Middle frontal gyrus (tissue), 1 donor: Measurements from ENCODE around the gene TMBIM1.
A peak's percentile ranks its signal among the peaks of the same experiment; 100 is the strongest.

Source experiments
- DNase-seq: peaks from one replicate; pipeline ENCODE4 v3.0.0-alpha.2; 2015; ENCODE audit warnings: low spot score; ENCODE audit errors: extremely low spot score

The TMBIM1 gene

GRCh38 chr2:218293715-218294429 is 1.6 kb upstream of the TMBIM1 start:
- DNase-seq = no peak

GRCh38 chr2:218291318-218292047 is 820 bp downstream of the TMBIM1 start:
- no peak for DNase-seq

- no peak for DNase-seq
These were observed 1.7 kb downstream of the TMBIM1 start for GRCh38 chr2:218290316-218291261.

GRCh38 chr2:218289639-218290315 is 2.5 kb downstream of the TMBIM1 start:
- DNase-seq = no peak

GRCh38 chr2:218286570-218287459 is 5.5 kb downstream of the TMBIM1 start:
- DNase-seq = peak; percentile 76

- DNase-seq = no peak
These were observed 6.7 kb downstream of the TMBIM1 start for GRCh38 chr2:218285604-218286003.

- no peak for DNase-seq
These were observed 8.0 kb downstream of the TMBIM1 start for GRCh38 chr2:218284106-218284811.

GRCh38 chr2:218282173-218282991 is 9.9 kb downstream of the TMBIM1 start:
- DNase-seq = no peak

- DNase-seq = no peak
These were observed 10.9 kb downstream of the TMBIM1 start for GRCh38 chr2:218281449-218281848.

- no peak for DNase-seq
These were observed 11.9 kb downstream of the TMBIM1 start for GRCh38 chr2:218280260-218280870.

- DNase-seq = no peak
These were observed 13.6 kb downstream of the TMBIM1 start for GRCh38 chr2:218278531-218279360.

GRCh38 chr2:218277921-218278320 is 14.4 kb downstream of the TMBIM1 start:
- no peak for DNase-seq

- DNase-seq = no peak
These were observed 15.1 kb downstream of the TMBIM1 start for GRCh38 chr2:218276986-218277755.

- DNase-seq = no peak
These were observed 16.8 kb downstream of the TMBIM1 start for GRCh38 chr2:218275371-218276072.

- DNase-seq = no peak
These were observed 17.7 kb downstream of the TMBIM1 start for GRCh38 chr2:218274586-218274985.

GRCh38 chr2:218273908-218274249 is 18.4 kb downstream of the TMBIM1 start:
- DNase-seq = no peak
